NCI-H510A treated with DMSO at 0.1 percent for 48 hours (cell line): Measurements from ENCODE around the gene MAGT1.
"Not testable (repeated sequence)": the region's sequence is repeated elsewhere in the genome, so short reads cannot be mapped to it uniquely, and the experiment has no call there.

Experiments
- DNase-seq: peaks from one replicate; lab custom pipeline; 2025; lab: John Stamatoyannopoulos, UW

MAGT1 gene

GRCh38 chrX:77831544-77831943 is 63.7 kb downstream of the MAGT1 start:
- DNase-seq: not testable (repeated sequence)

GRCh38 chrX:77821989-77822388 is 73.2 kb downstream of the MAGT1 start:
- not testable (repeated sequence) for DNase-seq

GRCh38 chrX:77820091-77820727 is 75.0 kb downstream of the MAGT1 start:
- DNase-seq: no peak

GRCh38 chrX:77814210-77814609 is 81.0 kb downstream of the MAGT1 start:
- no peak for DNase-seq

GRCh38 chrX:77802201-77802600 is 93.0 kb downstream of the MAGT1 start:
- no peak for DNase-seq

GRCh38 chrX:77795124-77795523 is 100.1 kb downstream of the MAGT1 start:
- no peak for DNase-seq

GRCh38 chrX:77793946-77794345 is 101.3 kb downstream of the MAGT1 start:
- DNase-seq: no peak

- DNase-seq: no peak
These were observed 107.2 kb downstream of the MAGT1 start for GRCh38 chrX:77788050-77788449.

GRCh38 chrX:77786365-77786680 is 108.9 kb downstream of the MAGT1 start:
- DNase-seq: peak; percentile 43

- DNase-seq: peak; percentile 76
These were observed 109.5 kb downstream of the MAGT1 start, which contains the start of gene ATRX for GRCh38 chrX:77785486-77786364. Gene ATRX, minus strand, starts transcription at chrX:77786216. Its CDS starts 215 bp downstream, at chrX:77786001.

- DNase-seq: no peak
These were observed 115.5 kb downstream of the MAGT1 start for GRCh38 chrX:77779695-77780094.

- DNase-seq: no peak
These were observed 118.6 kb downstream of the MAGT1 start for GRCh38 chrX:77776659-77777058.
